OCI-LY1 (cell line): ENCODE results near the gene TMEM266.

ENCODE experiments used
- H2AFZ ChIP-seq: fragments of 200-600 bp; sonication (generic), shearing (Covaris generic); 2 replicates; pipeline ENCODE4 v1.6.0; 2014; ENCODE audit warnings: antibody characterized with exemption, mild to moderate bottlenecking, low read length
- H3F3A ChIP-seq: fragments of 200-600 bp; sonication (generic), shearing (Covaris generic); 2 replicates; pipeline ENCODE4 v1.6.0; 2014; ENCODE audit warnings: mild to moderate bottlenecking, antibody characterized with exemption, low read length, moderate library complexity; ENCODE audit not compliant: insufficient read depth
- H3K27ac ChIP-seq: fragments of 200-600 bp; sonication (generic); 2 replicates; pipeline ENCODE4 v1.5.1; 2014; ENCODE audit warnings: low read length, mixed run types, mild to moderate bottlenecking, low read depth; ENCODE audit not compliant: poor library complexity, severe bottlenecking
- H3K27me3 ChIP-seq: fragments of 200-600 bp; sonication (generic); 2 replicates; pipeline ENCODE4 v1.6.0; 2014; ENCODE audit warnings: antibody characterized with exemption, mild to moderate bottlenecking, low read length, moderate library complexity; ENCODE audit not compliant: insufficient read depth
- H3K36me3 ChIP-seq: fragments of 200-600 bp; sonication (generic); 2 replicates; pipeline ENCODE4 v1.6.1; 2014; ENCODE audit warnings: mild to moderate bottlenecking, antibody characterized with exemption, low read length, moderate library complexity, mixed read lengths; ENCODE audit not compliant: insufficient read depth
- H3K4me1 ChIP-seq: fragments of 200-600 bp; sonication (generic); 2 replicates; pipeline ENCODE4 v1.5.1; 2014; ENCODE audit warnings: mild to moderate bottlenecking, low read length, moderate library complexity; ENCODE audit not compliant: insufficient read depth, severe bottlenecking
- H3K4me2 ChIP-seq: fragments of 200-600 bp; sonication (generic), shearing (Covaris generic); 2 replicates; pipeline ENCODE4 v1.6.1; 2014; ENCODE audit warnings: low read length
- H3K4me3 ChIP-seq: fragments of 200-600 bp; sonication (generic); 2 replicates; pipeline ENCODE4 v1.5.1; 2014; ENCODE audit warnings: low read length, low read depth, mild to moderate bottlenecking, mixed read lengths; ENCODE audit not compliant: poor library complexity, severe bottlenecking
- H3K79me2 ChIP-seq: fragments of 200-600 bp; shearing (Covaris generic); 2 replicates; pipeline ENCODE4 v1.6.1; 2016; ENCODE audit warnings: mixed run types, low read length, mixed read lengths; ENCODE audit not compliant: insufficient read depth
- H3K9ac ChIP-seq: fragments of 200-600 bp; sonication (generic), shearing (Covaris generic); 2 replicates; pipeline ENCODE4 v1.6.1; 2014; ENCODE audit warnings: mild to moderate bottlenecking, low read length, mixed read lengths
- H3K9me2 ChIP-seq: fragments of 200-600 bp; sonication (generic), shearing (Covaris generic); 2 replicates; pipeline ENCODE4 v1.6.1; 2014; ENCODE audit warnings: low read depth, mild to moderate bottlenecking, low read length, mixed read lengths
- H3K9me3 ChIP-seq: fragments of 200-600 bp; shearing (Covaris generic); 2 replicates; pipeline ENCODE4 v1.6.1; 2014; ENCODE audit warnings: low read length, mixed read lengths
- H4K20me1 ChIP-seq: fragments of 200-600 bp; sonication (generic), shearing (Covaris generic); 2 replicates; pipeline ENCODE4 v1.6.0; 2016; ENCODE audit warnings: mild to moderate bottlenecking, low read length; ENCODE audit not compliant: insufficient read depth
- CTCF ChIP-seq: fragments of 200-600 bp; sonication (generic), shearing (Covaris generic); IDR thresholded peaks from 2 replicates; pipeline ENCODE4 v1.5.1; 2017; ENCODE audit warnings: mild to moderate bottlenecking, antibody characterized with exemption, low read length, moderate library complexity, mixed read lengths
- EZH2 ChIP-seq: fragments of 200-600 bp; sonication (generic), shearing (Covaris generic); IDR thresholded peaks from 2 replicates; pipeline ENCODE4 v1.8.0; 2017; ENCODE audit warnings: borderline replicate concordance, mixed run types, mild to moderate bottlenecking, antibody characterized with exemption, low read length, moderate library complexity, mixed read lengths

TMEM266 gene

GRCh38 chr15:76235186-76235826 is 175.5 kb downstream of the TMEM266 start:
- no peaks in the 10 kb centered on the region for H3K79me2 ChIP-seq
- no peaks in the 10 kb centered on the region for H4K20me1 ChIP-seq
- H3F3A ChIP-seq = no peaks in the 10 kb centered on the region
- peaks cover 7% of the 10 kb centered on the region; the same call in 1 of the 2 replicates for H3K36me3 ChIP-seq
- no peak overlapping the region for H2AFZ ChIP-seq
- H3K27me3 ChIP-seq = no peaks in the 10 kb centered on the region
- no peaks in the 10 kb centered on the region for H3K9me3 ChIP-seq
- no peak overlapping the region for H3K4me3 ChIP-seq
- no peaks in the 10 kb centered on the region for H3K4me1 ChIP-seq
- TF ChIP-seq CTCF (peak; percentile 62; the same call in 1 of the 2 replicates), EZH2 (no peak)
- no peak overlapping the region for H3K4me2 ChIP-seq
- H3K9ac ChIP-seq = no peak overlapping the region
- H3K27ac ChIP-seq = no peak overlapping the region
- no peaks in the 10 kb centered on the region for H3K9me2 ChIP-seq

- no peaks in the 10 kb centered on the region for H3K4me1 ChIP-seq
- no peak for TF ChIP-seq CTCF
- TF ChIP-seq EZH2 = no peak
Measured at GRCh38 chr15:76236350-76236749, 176.6 kb downstream of the TMEM266 start.

GRCh38 chr15:76239786-76240185 is 180.0 kb downstream of the TMEM266 start:
- no peaks in the 10 kb centered on the region for H3K79me2 ChIP-seq
- H3K27me3 ChIP-seq = no peaks in the 10 kb centered on the region
- no peak overlapping the region for H3K4me2 ChIP-seq
- H3K9ac ChIP-seq = no peak overlapping the region
- no peaks in the 10 kb centered on the region for H4K20me1 ChIP-seq
- H2AFZ ChIP-seq = no peak overlapping the region
- no peak overlapping the region for H3K4me3 ChIP-seq
- no peak overlapping the region for H3K27ac ChIP-seq
- TF ChIP-seq CTCF = no peak
- TF ChIP-seq EZH2 = no peak
- peaks cover 11% of the 10 kb centered on the region for H3K36me3 ChIP-seq
- no peaks in the 10 kb centered on the region for H3K9me3 ChIP-seq
- H3K4me1 ChIP-seq = no peaks in the 10 kb centered on the region
- no peaks in the 10 kb centered on the region for H3K9me2 ChIP-seq
- no peaks in the 10 kb centered on the region for H3F3A ChIP-seq

More at GRCh38 chr15:76236350-76236749, 176.6 kb downstream of the TMEM266 start:
- H3K36me3 ChIP-seq = no peaks in the 10 kb centered on the region; the same call in 1 of the 2 replicates
- no peak overlapping the region for H3K4me2 ChIP-seq
- no peak overlapping the region for H3K9ac ChIP-seq
- no peaks in the 10 kb centered on the region for H3K9me3 ChIP-seq
- H3K4me3 ChIP-seq = no peak overlapping the region
- no peaks in the 10 kb centered on the region for H3K79me2 ChIP-seq
- H3K9me2 ChIP-seq = no peaks in the 10 kb centered on the region
- H3F3A ChIP-seq = no peaks in the 10 kb centered on the region
- no peaks in the 10 kb centered on the region for H3K27me3 ChIP-seq
- no peaks in the 10 kb centered on the region for H4K20me1 ChIP-seq
- H2AFZ ChIP-seq = no peak overlapping the region
- H3K27ac ChIP-seq = no peak overlapping the region
